Muscle of leg (tissue), 11 donors: Measurements from ENCODE around the gene MYZAP. TPM values are rescaled to one million over a fixed set of nuclear protein-coding genes. Genes with fewer than 3 reads are reported as not detected.
"Not testable (repeated sequence)": the region's sequence is repeated elsewhere in the genome, so short reads cannot be mapped to it uniquely, and the experiment has no call there.

ENCODE experiments used
- DNase-seq: peaks from one replicate; pipeline ENCODE4 v3.0.0; 2013
- H3K27ac ChIP-seq: one replicate; pipeline ENCODE4 v1.5.1; 2013; ENCODE audit warnings: mild to moderate bottlenecking, low read length, control low read depth
- H3K27me3 ChIP-seq: one replicate; pipeline ENCODE4 v1.6.1; 2013; ENCODE audit warnings: low read length; ENCODE audit not compliant: control insufficient read depth, insufficient read depth
- H3K36me3 ChIP-seq: one replicate; pipeline ENCODE4 v1.6.1; 2013; ENCODE audit warnings: low read length; ENCODE audit not compliant: control insufficient read depth, insufficient read depth
- H3K4me1 ChIP-seq: one replicate; pipeline ENCODE4 v1.6.1; 2013; ENCODE audit warnings: low read length; ENCODE audit not compliant: control insufficient read depth, insufficient read depth
- H3K4me3 ChIP-seq: one replicate; pipeline ENCODE4 v1.5.1; 2013; ENCODE audit warnings: low read length, control low read depth
- H3K9me3 ChIP-seq: replicated peaks from 2 replicates; pipeline ENCODE4 v1.6.1; 2013; ENCODE audit warnings: low read depth, low read length; ENCODE audit not compliant: control insufficient read depth
- WGBS: methylation state at CpG from one replicate; pipeline ENCODE4 v1.1.5; 2013; ENCODE audit warnings: missing lambda C conversion rate; ENCODE audit not compliant: insufficient coverage; 5-methylcytosine and 5-hydroxymethylcytosine counted together
- polyA plus RNA-seq, 8 donors: library from polyadenylated mRNA; unstranded; fragments of 120-200 nt; gene quantifications; one replicate each; pipeline versions ENCODE4 v1.2.1 to v1.2.3, GENCODE V29; 2013; ENCODE audit warnings: inconsistent platforms in 1 of 8, low replicate concordance in 1 of 8; ENCODE audit not compliant: insufficient read length in 8 of 8, insufficient read depth in 1 of 8
- total RNA-seq: library from RNA; stranded (reverse); fragments of 120-200 nt; gene quantifications from one replicate; pipeline ENCODE4 v1.2.4, GENCODE V29; 2013

MYZAP gene
- total and polyA plus RNA-seq, 9 donors, result 2.4 to 4.9 (median 4.0) TPM

DNA sequence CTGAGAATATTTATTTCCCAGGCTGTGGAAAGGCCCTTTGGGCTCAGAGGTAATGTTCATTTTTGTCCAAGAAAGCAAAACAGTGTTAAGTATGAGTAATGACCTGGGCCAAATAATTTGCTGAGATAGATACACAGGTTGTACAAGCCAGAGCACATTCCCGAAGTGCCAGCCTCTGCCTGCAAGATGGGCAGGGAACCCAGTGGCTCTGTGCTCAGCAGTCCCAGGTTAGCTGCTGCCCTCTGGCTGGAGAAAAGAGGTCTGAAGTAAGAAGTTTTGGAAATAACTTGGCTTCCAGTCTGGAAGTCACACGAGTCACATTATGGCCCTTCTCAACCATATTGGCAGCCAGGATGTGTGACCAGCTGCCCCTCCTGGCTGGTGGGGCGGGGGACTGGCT is 20.2 kb downstream of the MYZAP start:
- Histone ChIP-seq H3K27ac (peak overlapping the region; percentile 24), H3K4me3 (no peak overlapping the region), H3K9me3 (no peaks in the 10 kb centered on the region), H3K36me3 (no peaks in the 10 kb centered on the region), H3K27me3 (no peaks in the 10 kb centered on the region), H3K4me1 (peaks cover 2% of the 10 kb centered on the region)
- no peak for DNase-seq
- WGBS, result no CpG with 5 or more reads among the region's 3 CpGs

DNA sequence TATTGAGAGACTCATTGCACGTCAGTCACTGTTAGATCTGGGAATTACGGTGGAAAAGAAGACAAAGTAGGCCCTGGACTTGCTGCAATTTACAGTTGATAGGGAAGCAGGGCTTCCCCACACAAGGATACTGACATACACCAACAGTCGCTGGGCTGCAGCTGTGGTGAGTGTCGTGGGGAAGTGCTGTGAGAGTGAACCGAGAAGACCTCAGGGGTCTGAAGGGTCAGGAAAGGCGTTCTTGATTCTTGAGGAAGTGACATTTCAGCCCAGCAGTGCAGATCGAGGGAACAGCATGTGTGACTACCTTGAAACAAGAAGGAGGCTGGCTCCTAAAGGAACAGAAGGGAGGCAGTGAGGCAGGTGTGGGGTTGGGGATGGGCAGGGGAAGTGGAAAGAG is 22.5 kb downstream of the MYZAP start:
- H3K9me3 ChIP-seq, result no peaks in the 10 kb centered on the region
- peaks cover 2% of the 10 kb centered on the region for H3K4me1 ChIP-seq
- H3K36me3 ChIP-seq, result no peaks in the 10 kb centered on the region
- no peak overlapping the region for H3K27ac ChIP-seq
- H3K27me3 ChIP-seq, result no peaks in the 10 kb centered on the region
- 80% methylated on average over 3 of the region's 7 CpGs for WGBS
- no peak for DNase-seq
- H3K4me3 ChIP-seq, result no peak overlapping the region

DNA sequence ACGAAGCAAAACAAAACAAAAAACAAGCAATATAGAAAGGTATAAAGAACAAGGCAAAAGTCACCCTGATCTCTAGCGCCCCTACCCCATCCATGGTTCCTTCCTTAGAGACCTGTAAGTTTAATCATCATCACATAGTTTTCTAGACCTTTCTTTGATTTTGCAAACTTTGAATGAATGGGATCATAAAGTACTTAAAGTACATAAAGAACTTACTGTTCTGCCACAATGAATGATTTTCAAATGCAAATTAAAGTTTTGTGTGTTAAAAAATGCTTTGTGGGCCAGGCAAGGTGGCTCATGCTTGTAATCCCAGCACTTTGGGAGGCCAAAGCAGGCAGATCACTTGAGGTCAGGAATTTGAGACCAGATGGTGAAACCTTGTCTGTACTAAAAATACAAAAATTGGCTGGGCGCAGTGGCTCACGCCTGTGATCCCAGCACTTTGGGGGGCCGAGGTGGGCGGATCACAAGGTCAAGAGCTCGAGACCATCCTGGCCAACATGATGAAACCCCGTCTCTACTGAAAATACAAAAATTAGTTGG is 24.3 kb downstream of the MYZAP start:
- not testable (repeated sequence) for H3K4me1 ChIP-seq

DNA sequence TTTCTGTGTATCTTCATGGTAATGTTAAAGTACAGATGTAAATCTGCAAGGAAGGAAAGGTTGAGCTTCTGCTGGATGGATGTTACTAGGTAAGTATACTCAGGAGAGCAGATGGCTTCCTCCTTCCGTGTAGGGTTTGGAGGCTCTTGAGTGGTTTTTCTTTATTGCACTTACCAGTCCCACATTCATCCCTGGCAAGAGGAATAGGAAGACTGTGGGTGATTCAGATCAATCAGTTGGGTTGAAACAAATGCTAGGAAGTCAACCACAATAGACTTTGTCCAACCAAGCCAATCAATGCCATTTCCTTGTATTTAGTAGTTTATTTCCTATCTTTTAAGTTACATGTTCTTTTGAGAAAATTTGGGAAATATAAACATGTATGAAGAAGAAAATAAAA is 26.6 kb downstream of the MYZAP start:
- Histone ChIP-seq H3K27ac (no peak overlapping the region), H3K4me3 (no peak overlapping the region), H3K9me3 (no peaks in the 10 kb centered on the region), H3K27me3 (no peaks in the 10 kb centered on the region), H3K4me1 (no peaks in the 10 kb centered on the region), H3K36me3 (no peaks in the 10 kb centered on the region)
- DNase-seq, result no peak
- no CpG with 5 or more reads among the region's 1 CpG for WGBS

More for the DNA sequence above, 24.3 kb downstream of the MYZAP start:
- not testable (repeated sequence) for H3K27ac ChIP-seq, H3K9me3 ChIP-seq, DNase-seq, H3K4me3 ChIP-seq, H3K36me3 ChIP-seq, H3K27me3 ChIP-seq
- 82% methylated on average over 3 of the region's 8 CpGs for WGBS

DNA sequence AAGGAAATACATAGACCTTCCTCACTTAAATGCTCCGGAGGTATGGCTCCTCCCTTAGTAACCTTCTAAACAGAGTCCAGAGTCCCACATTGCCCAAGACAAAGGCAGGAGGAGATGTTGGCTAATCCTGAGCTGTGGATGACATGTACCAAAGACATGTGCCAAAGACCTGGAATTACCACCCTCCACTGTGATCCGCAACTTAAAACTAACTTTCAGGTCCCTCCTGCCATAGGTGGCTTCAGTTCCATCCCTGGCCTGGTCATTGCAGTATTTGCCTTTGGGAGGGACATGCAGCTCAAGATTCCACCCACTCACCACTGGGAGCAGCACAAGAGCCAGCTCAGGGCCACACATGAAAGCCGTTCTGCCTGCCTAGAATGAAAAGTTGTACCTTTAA is 28.0 kb downstream of the MYZAP start:
- no peaks in the 10 kb centered on the region for H3K9me3 ChIP-seq
- no peak overlapping the region for H3K27ac ChIP-seq
- 100% methylated on average over 1 of the region's 3 CpGs for WGBS
- no peak for DNase-seq
- H3K4me1 ChIP-seq, result no peaks in the 10 kb centered on the region
- H3K4me3 ChIP-seq, result no peak overlapping the region
- H3K36me3 ChIP-seq, result no peaks in the 10 kb centered on the region
- no peaks in the 10 kb centered on the region for H3K27me3 ChIP-seq

DNA sequence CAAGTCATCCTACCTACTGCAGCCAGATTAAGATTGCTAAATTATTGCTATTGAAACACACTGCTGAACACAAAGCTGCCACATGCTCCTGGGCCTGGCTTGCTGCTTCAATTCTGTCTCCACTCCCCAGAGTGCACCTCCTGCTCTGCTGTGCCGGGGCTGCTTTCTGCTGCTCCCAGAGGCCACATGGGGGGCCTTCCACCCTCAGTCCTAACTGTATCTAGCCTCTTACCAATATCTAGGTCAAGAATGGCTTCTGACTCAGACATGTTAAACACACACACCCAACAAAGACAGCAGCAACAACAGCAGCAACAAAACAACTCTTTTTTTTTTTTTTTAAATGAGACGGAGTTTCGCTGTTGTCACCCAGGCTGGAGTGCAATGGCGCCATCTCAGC is 33.0 kb downstream of the MYZAP start:
- no peak for DNase-seq
- 40% methylated on average over 1 of the region's 4 CpGs for WGBS
- Histone ChIP-seq H3K9me3 (no peaks in the 10 kb centered on the region), H3K36me3 (no peaks in the 10 kb centered on the region), H3K27me3 (no peaks in the 10 kb centered on the region), H3K4me3 (no peak overlapping the region), H3K27ac (no peak overlapping the region), H3K4me1 (peaks cover 4% of the 10 kb centered on the region)

DNA sequence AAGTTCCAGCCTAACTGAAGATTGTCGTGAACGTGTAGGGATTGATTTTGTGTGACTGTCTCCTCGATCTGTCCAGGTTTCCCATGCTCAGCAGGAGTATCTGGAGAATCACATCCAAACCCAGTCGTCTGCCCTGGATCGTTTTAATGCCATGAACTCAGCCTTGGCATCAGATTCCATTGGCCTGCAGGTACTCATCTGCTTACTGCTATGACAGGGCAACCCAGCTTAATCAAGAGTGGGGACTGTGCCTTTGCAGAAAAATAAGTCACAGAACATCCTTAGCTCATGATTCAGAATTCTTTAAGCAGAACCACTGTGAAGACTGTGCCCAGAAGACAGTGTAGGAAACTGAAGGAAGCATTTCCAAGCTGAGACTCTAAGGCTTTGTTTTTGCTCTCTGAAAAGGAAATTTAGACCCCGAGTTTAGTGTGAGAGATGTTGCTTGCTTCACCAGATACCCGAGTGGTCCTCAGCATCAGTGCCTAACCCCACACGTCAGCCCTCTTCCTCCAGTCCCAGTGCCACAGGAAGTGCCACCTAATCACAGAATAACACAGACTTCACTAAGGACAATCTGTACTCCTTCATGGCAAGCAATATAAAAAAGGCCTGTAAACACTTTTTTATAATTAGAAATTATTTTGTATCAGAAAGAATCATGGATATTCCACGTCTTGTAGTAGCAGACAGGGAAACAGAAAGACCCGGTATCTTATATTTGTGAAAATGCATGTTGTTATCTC is 34.2 kb downstream of the MYZAP start:
- 78% methylated on average over 5 of the region's 10 CpGs for WGBS
- Histone ChIP-seq H3K27me3 (no peaks in the 10 kb centered on the region), H3K9me3 (no peaks in the 10 kb centered on the region), H3K4me3 (no peak overlapping the region), H3K27ac (no peak overlapping the region), H3K4me1 (peaks cover 4% of the 10 kb centered on the region), H3K36me3 (no peaks in the 10 kb centered on the region)
- no peak for DNase-seq

DNA sequence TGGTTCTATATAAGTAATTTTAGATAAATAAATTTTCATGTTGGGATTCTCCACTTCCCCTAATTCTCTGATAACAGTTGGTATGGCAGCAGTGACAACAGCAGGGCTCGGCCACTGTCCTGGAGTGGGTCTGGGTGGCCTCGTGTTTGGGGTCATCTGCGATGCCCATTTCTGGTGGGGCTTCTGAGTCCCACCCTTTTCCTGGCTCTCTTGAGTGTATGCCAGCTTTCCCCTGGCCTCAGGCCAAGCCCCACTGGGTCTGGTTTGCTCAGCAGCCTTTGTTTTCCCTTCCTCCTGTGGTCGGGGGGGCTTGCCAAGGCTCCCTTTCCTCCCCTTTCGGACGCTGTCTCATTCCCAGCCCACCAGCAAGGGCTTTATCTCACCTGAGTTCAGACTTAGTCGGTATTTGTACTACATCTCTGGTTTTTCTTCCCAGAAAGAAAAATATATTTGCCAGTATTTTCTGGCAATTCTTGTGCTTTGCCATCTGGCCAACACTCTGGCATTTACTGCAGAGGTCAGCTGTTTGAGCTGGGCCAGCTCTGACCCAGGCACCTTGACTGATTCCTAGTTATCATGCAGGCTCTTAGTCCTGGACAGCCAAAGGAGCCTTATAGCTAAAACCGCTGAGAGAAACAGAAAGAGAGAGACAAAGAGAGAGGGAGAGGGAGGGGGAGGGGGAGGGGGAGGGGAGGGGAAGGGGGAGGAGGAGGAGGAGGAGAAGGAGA is 35.2 kb downstream of the MYZAP start:
- Histone ChIP-seq H3K27me3 (no peaks in the 10 kb centered on the region), H3K4me3 (no peak overlapping the region), H3K27ac (no peak overlapping the region), H3K9me3 (no peaks in the 10 kb centered on the region), H3K4me1 (peaks cover 6% of the 10 kb centered on the region), H3K36me3 (no peaks in the 10 kb centered on the region)
- whole genome bisulfite sequencing, result 77% methylated on average over 4 of the region's 8 CpGs
- no peak for DNase-seq

DNA sequence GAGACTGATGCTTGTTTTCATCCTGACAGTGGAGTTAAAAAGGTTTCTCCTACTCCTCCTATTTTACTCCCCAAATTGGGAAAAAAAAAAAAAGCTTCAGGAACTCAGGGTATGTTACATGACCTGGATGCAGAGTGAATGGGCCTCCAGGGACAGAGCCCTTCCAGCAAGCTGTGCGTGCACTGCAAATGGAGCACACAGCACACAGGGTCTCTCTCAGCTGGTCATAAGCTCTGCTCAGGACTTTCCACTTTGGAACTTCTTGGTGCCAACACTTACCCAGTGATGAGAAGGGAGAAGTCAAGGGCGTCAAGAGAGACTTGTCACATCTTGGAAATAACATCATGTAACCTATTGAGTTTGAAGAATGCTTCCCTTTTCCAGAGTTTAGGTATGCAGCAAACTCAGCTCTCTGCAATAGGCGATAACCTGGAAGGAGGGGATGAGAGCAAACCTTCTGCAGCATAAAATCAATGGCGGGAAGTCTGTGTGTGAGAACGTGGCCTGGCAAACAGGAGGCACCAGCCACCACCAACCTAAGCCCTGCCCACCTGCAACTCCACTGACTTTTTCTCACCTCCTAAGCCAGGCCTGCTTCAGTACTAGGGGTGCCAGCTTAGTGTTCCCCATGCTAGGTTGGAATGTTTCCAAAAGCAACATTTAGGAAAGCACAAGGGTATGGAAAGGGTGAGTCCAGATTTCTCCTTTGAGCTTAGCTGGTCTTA is 39.8 kb downstream of the MYZAP start:
- H3K27ac ChIP-seq, result no peak overlapping the region
- WGBS, result 20% methylated on average over 1 of the region's 5 CpGs

DNA sequence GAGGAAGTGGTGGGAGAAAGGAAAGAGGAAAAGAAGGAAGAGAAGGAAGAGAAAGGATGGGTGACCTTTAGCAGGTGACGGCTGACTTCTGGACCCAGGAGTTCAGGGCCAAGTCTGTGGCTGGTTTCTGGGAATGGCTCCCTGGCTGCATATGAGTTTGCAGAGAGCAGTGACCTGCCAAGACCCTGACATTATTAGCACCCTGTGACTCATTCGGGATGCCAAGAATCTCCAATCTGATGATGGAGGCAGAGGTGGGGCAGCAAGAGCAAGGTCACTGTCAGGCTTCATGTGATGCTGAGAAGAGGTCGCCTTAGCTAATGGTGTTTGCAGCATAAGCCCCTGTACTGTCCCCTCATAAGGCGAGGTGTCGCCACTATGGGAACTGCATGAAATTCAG is 42.6 kb downstream of the MYZAP start:
- no peak for DNase-seq
- Histone ChIP-seq H3K36me3 (no peaks in the 10 kb centered on the region), H3K4me1 (peaks cover 2% of the 10 kb centered on the region), H3K27ac (no peak overlapping the region), H3K27me3 (no peaks in the 10 kb centered on the region), H3K9me3 (no peaks in the 10 kb centered on the region), H3K4me3 (no peak overlapping the region)
- WGBS, result 100% methylated on average over 5 of the region's 5 CpGs

More for the DNA sequence above, 39.8 kb downstream of the MYZAP start:
- DNase-seq, result peak; percentile 45
- no peaks in the 10 kb centered on the region for H3K36me3 ChIP-seq
- H3K4me1 ChIP-seq, result peaks cover 6% of the 10 kb centered on the region
- no peaks in the 10 kb centered on the region for H3K27me3 ChIP-seq
- H3K4me3 ChIP-seq, result no peak overlapping the region
- H3K9me3 ChIP-seq, result no peaks in the 10 kb centered on the region
